A549 treated with CORT108297 at 1 μM for 4 hours (cell line): Measurements from ENCODE around the gene PCDHGB4. TPM values are rescaled to one million over a fixed set of nuclear protein-coding genes. Genes with fewer than 3 reads are reported as not detected.

Source experiments
- total RNA-seq: library from RNA; stranded (reverse); fragments of 200-300 nt; extraction: Qiagen RNA extraction; gene quantifications from 5 replicates; pipeline ENCODE4 v1.2.3, GENCODE V29; 2022

PCDHGB4 gene
- total RNA-seq, 1 experiment from 2014 or later, result 1.0 TPM

DNA sequence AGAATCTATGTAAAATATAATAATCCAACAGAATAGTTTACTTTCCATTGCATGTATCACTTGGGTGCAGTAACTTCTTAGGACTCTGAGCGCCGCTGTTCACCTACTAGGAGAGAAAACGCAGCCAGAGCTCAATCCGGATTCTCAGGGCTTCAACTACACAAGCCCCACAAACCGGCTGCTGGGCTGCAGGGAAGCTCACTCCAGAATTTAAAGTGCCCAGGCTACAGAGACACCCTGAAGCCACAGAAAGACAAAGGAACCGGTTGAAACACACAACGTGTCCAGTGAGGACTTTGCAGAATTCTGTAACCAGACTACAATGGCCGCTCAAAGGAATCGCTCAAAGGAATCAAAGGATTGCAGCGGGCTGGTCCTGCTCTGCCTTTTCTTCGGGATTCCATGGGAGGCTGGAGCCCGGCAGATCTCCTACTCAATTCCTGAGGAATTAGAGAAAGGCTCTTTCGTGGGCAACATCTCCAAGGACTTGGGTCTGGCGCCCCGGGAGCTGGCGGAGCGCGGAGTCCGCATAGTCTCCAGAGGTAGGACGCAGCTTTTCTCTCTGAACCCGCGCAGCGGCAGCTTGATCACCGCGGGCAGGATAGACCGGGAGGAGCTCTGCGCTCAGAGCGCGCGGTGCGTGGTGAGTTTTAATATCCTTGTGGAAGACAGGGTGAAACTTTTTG lies 25.5 kb downstream of the PCDHGB4 start, which contains the start of gene PCDHGA10:
Gene PCDHGA10, plus strand, starts transcription at position 134 of the 686 bp plus-strand sequence. Its CDS starts 189 bp downstream, at position 323.

DNA sequence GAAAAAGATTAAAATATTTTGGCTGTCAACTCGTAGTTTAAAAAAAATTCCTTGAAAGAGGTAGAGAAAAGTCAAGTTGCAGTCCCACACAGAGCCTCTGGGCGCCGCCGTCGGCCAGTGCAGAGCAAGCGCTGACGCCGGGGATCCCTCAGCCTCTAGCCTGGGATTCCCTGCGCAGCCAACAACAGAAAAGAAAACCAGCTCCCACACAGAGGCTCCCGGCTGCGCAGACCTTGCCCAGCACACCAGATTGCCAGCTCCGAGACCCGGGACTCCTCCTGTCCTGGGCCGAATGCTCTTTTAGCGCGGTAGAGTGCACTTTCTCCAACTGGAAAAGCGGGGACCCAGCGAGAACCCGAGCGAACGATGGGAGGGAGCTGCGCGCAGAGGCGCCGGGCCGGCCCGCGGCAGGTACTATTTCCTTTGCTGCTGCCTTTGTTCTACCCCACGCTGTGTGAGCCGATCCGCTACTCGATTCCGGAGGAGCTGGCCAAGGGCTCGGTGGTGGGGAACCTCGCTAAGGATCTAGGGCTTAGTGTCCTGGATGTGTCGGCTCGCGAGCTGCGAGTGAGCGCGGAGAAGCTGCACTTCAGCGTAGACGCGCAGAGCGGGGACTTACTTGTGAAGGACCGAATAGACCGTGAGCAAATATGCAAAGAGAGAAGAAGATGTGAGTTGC lies 30.1 kb downstream of the PCDHGB4 start, which contains the start of gene PCDHGB7:
Gene PCDHGB7, plus strand, starts transcription at position 184 of the 679 bp plus-strand sequence. Its CDS starts 183 bp downstream, at position 367.

DNA sequence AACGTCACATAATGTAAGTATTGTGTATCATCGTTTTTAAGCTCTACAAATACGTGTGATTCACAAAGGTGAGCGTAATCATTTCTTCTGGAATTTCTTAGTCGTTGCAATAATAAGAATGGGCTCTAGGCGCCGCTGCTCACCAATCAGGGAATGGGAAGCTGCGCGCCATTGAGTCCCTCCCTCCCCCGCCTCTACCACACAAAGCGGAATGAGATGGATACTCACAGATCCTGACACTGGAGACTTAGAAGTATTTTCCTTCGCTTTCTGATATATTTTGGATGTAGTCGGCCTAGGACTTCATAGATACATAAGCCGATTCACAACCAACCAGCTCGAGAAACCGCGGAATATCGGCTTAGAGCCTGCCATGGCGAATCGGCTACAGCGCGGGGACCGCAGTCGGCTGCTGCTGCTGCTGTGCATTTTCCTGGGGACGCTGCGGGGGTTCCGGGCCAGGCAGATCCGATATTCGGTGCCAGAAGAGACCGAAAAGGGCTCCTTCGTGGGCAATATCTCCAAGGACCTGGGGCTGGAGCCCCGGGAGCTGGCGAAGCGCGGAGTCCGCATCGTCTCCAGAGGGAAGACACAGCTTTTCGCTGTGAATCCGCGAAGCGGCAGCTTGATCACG lies 33.5 kb downstream of the PCDHGB4 start, which contains the start of gene PCDHGA11:
Gene PCDHGA11, plus strand, starts transcription at position 197 of the 634 bp plus-strand sequence. Its CDS starts 177 bp downstream, at position 374.

DNA sequence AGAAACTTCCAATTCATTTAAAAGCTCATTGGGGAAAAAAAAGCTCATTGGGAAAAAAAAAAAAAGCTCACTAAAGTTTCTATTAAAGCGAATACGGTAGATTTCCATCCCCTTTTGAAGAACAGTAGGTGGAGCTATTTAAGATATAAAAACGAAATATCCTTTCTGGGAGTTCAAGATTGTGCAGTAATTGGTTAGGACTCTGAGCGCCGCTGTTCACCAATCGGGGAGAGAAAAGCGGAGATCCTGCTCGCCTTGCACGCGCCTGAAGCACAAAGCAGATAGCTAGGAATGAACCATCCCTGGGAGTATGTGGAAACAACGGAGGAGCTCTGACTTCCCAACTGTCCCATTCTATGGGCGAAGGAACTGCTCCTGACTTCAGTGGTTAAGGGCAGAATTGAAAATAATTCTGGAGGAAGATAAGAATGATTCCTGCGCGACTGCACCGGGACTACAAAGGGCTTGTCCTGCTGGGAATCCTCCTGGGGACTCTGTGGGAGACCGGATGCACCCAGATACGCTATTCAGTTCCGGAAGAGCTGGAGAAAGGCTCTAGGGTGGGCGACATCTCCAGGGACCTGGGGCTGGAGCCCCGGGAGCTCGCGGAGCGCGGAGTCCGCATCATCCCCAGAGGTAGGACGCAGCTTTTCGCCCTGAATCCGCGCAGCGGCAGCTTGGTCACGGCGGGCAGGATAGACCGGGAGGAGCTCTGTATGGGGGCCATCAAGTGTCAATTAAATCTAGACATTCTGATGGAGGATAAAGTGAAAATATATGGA lies 43.0 kb downstream of the PCDHGB4 start, which contains the start of gene PCDHGA12:
Gene PCDHGA12, plus strand, starts transcription at position 176 of the 782 bp plus-strand sequence. Its CDS starts 253 bp downstream, at position 429.

Other genes with a start within 250 kb of the PCDHGB4 start
- gene PCDHB6, start 237.6 kb upstream of the PCDHGB4 start, total RNA-seq, result 0.91 to 1.2 TPM (median 1.1 TPM) in 5 replicates
- 0.03 TPM in 1 of 5 replicates, not detected in the others for gene PCDHB7, start 215.1 kb upstream of the PCDHGB4 start, total RNA-seq
- gene PCDHB8, start 209.9 kb upstream of the PCDHGB4 start, total RNA-seq, result 0.29 to 0.41 TPM (median 0.32 TPM) in 5 replicates
- 0.06 to 0.10 TPM (median 0.06 TPM) in 5 replicates for gene PCDHB16, start 205.3 kb upstream of the PCDHGB4 start, total RNA-seq
- 0.02 to 0.09 TPM (median 0.06 TPM) in 4 of 5 replicates, not detected in the other for gene PCDHB9, start 200.5 kb upstream of the PCDHGB4 start, total RNA-seq
- 0.02 to 0.03 TPM in 2 of 5 replicates, not detected in the others for gene PCDHB10, start 195.3 kb upstream of the PCDHGB4 start, total RNA-seq
- 0.05 to 0.11 TPM (median 0.07 TPM) in 5 replicates for gene PCDHB11, start 188.1 kb upstream of the PCDHGB4 start, total RNA-seq
- 0.03 to 0.04 TPM in 2 of 5 replicates, not detected in the others for gene PCDHB12, start 179.0 kb upstream of the PCDHGB4 start, total RNA-seq
- gene PCDHB13, start 173.8 kb upstream of the PCDHGB4 start, total RNA-seq, result 0.03 to 0.10 TPM (median 0.05 TPM) in 5 replicates
- gene PCDHB14, start 164.4 kb upstream of the PCDHGB4 start, total RNA-seq, result 0.05 to 0.16 TPM (median 0.07 TPM) in 5 replicates
- 0.02 to 0.07 TPM (median 0.06 TPM) in 3 of 5 replicates, not detected in the others for gene PCDHB15, start 142.3 kb upstream of the PCDHGB4 start, total RNA-seq
- 0.05 TPM in 1 of 5 replicates, not detected in the others for gene SLC25A2, start 83.6 kb upstream of the PCDHGB4 start, total RNA-seq
- 61.5 to 85.8 TPM (median 70.6 TPM) in 5 replicates for gene TAF7, start 66.9 kb upstream of the PCDHGB4 start, total RNA-seq
- gene PCDHGA1, start 57.2 kb upstream of the PCDHGB4 start, total RNA-seq, result 0.30 to 0.39 TPM (median 0.37 TPM) in 5 replicates
- gene PCDHGA2, start 48.9 kb upstream of the PCDHGB4 start, total RNA-seq, result 0.55 to 0.78 TPM (median 0.63 TPM) in 5 replicates
- gene PCDHGA3, start 43.9 kb upstream of the PCDHGB4 start, total RNA-seq, result 0.04 to 0.07 TPM in 2 of 5 replicates, not detected in the others
- gene PCDHGB1, start 37.6 kb upstream of the PCDHGB4 start, total RNA-seq, result 1.3 to 2.0 TPM (median 1.8 TPM) in 5 replicates
- 0.07 to 0.17 TPM (median 0.16 TPM) in 5 replicates for gene PCDHGA4, start 32.7 kb upstream of the PCDHGB4 start, total RNA-seq
- 0.06 to 0.12 TPM (median 0.08 TPM) in 5 replicates for gene PCDHGB2, start 27.7 kb upstream of the PCDHGB4 start, total RNA-seq
- gene PCDHGA5, start 23.5 kb upstream of the PCDHGB4 start, total RNA-seq, result 0.07 to 0.24 TPM (median 0.15 TPM) in 5 replicates
- gene PCDHGB3, start 17.5 kb upstream of the PCDHGB4 start, total RNA-seq, result 0.17 to 0.33 TPM (median 0.24 TPM) in 5 replicates
- gene PCDHGA6, start 13.8 kb upstream of the PCDHGB4 start, total RNA-seq, result 0.13 to 0.27 TPM (median 0.22 TPM) in 5 replicates
- 0.82 to 1.0 TPM (median 0.97 TPM) in 5 replicates for gene PCDHGA7, start 5.0 kb upstream of the PCDHGB4 start, total RNA-seq
- 0.02 to 0.08 TPM (median 0.03 TPM) in 5 replicates for gene PCDHGA8, start 4.9 kb downstream of the PCDHGB4 start, total RNA-seq
- 2.1 to 2.6 TPM (median 2.4 TPM) in 5 replicates for gene PCDHGB5, start 10.2 kb downstream of the PCDHGB4 start, total RNA-seq
- 0.02 to 0.09 TPM (median 0.05 TPM) in 4 of 5 replicates, not detected in the other for gene PCDHGA9, start 15.1 kb downstream of the PCDHGB4 start, total RNA-seq
- gene PCDHGB6, start 20.3 kb downstream of the PCDHGB4 start, total RNA-seq, result 0.03 to 0.14 TPM (median 0.09 TPM) in 5 replicates
- 0.01 to 0.02 TPM (median 0.02 TPM) in 3 of 5 replicates, not detected in the others for gene PCDHGA10, start 25.3 kb downstream of the PCDHGB4 start, total RNA-seq
- 0.03 to 0.08 TPM (median 0.06 TPM) in 4 of 5 replicates, not detected in the other for gene PCDHGB7, start 30.0 kb downstream of the PCDHGB4 start, total RNA-seq
- gene PCDHGA11, start 33.4 kb downstream of the PCDHGB4 start, total RNA-seq, result 0.02 to 0.03 TPM (median 0.02 TPM) in 4 of 5 replicates, not detected in the other
- 0.02 to 0.03 TPM in 2 of 5 replicates, not detected in the others for gene PCDHGA12, start 42.8 kb downstream of the PCDHGB4 start, total RNA-seq
- gene PCDHGC3, start 88.3 kb downstream of the PCDHGB4 start, total RNA-seq, result 5.0 to 6.7 TPM (median 5.6 TPM) in 5 replicates
- gene PCDHGC4, start 97.3 kb downstream of the PCDHGB4 start, total RNA-seq, result 0.01 to 0.05 TPM (median 0.03 TPM) in 3 of 5 replicates, not detected in the others
- 0.02 to 0.03 TPM (median 0.03 TPM) in 3 of 5 replicates, not detected in the others for gene PCDHGC5, start 101.4 kb downstream of the PCDHGB4 start, total RNA-seq
- 98.1 to 105 TPM (median 101 TPM) in 5 replicates for gene DIAPH1, start 231.3 kb downstream of the PCDHGB4 start, total RNA-seq
- gene HDAC3, start 249.2 kb downstream of the PCDHGB4 start, total RNA-seq, result 46.2 to 54.2 TPM (median 48.7 TPM) in 5 replicates
- 2.9 to 5.2 TPM (median 4.9 TPM) in 5 replicates for gene RELL2, start 249.3 kb downstream of the PCDHGB4 start, total RNA-seq